Neural crest cell (in vitro differentiated cells): ENCODE results near the gene CETN1. TPM values are rescaled to one million over a fixed set of nuclear protein-coding genes. Genes with fewer than 3 reads are reported as not detected.

Experiments
- DNase-seq: peaks from one replicate; pipeline ENCODE4 v3.0.0; 2021; ENCODE audit warnings: low read depth, mixed read lengths, low spot score
- H3K27ac Mint-ChIP-seq: one replicate; pipeline ENCODE4 v1.8.0; 2021; ENCODE audit warnings: mild to moderate bottlenecking, mixed read lengths; ENCODE audit not compliant: unreplicated experiment
- H3K27me3 Mint-ChIP-seq: 2 replicates; pipeline ENCODE4 v1.8.0; 2021; ENCODE audit warnings: low read depth, mild to moderate bottlenecking, mixed read lengths
- H3K36me3 Mint-ChIP-seq: 2 replicates; pipeline ENCODE4 v1.8.0; 2021; ENCODE audit warnings: low read depth, mild to moderate bottlenecking, mixed read lengths
- H3K4me1 Mint-ChIP-seq: 2 replicates; pipeline ENCODE4 v1.8.0; 2021; ENCODE audit warnings: mixed read lengths
- H3K4me3 Mint-ChIP-seq: one replicate; pipeline ENCODE4 v1.8.0; 2021; ENCODE audit warnings: mild to moderate bottlenecking, mixed read lengths
- H3K9me3 Mint-ChIP-seq: 2 replicates; pipeline ENCODE4 v1.8.0; 2021; ENCODE audit warnings: mixed read lengths
- CTCF ChIP-seq: fragments of 200-600 bp; sonication (generic); conservative IDR thresholded peaks from 2 replicates; pipeline ENCODE4 v1.5.0; 2021; ENCODE audit warnings: antibody characterized with exemption, mild to moderate bottlenecking
- total RNA-seq: library from RNA; stranded (reverse); gene quantifications from 2 replicates; pipeline ENCODE4 v1.2.1, GENCODE V29; 2021

CETN1 gene
- total RNA-seq, 1 donor from 2014 or later, result not detected

- no peak for DNase-seq
- no peak overlapping the region for H3K4me3 Mint-ChIP-seq
- no peak for TF ChIP-seq CTCF
- no peaks in the 10 kb centered on the region for H3K4me1 Mint-ChIP-seq
- peaks cover 5% of the 10 kb centered on the region for H3K27me3 Mint-ChIP-seq
- H3K9me3 Mint-ChIP-seq, result no peaks in the 10 kb centered on the region
- no peaks in the 10 kb centered on the region for H3K36me3 Mint-ChIP-seq
- no peak overlapping the region for H3K27ac Mint-ChIP-seq
These were observed 7.3 kb upstream of the CETN1 start for GRCh38 chr18:572831-573289.

- TF ChIP-seq CTCF, result no peak
- Mint-ChIP-seq H3K27ac (no peak overlapping the region), H3K27me3 (peaks cover 3% of the 10 kb centered on the region), H3K36me3 (no peaks in the 10 kb centered on the region), H3K4me1 (no peaks in the 10 kb centered on the region), H3K4me3 (no peak overlapping the region), H3K9me3 (no peaks in the 10 kb centered on the region)
- no peak for DNase-seq
These were observed 6.8 kb upstream of the CETN1 start for GRCh38 chr18:573385-573784.

GRCh38 chr18:574149-574860 is 5.9 kb upstream of the CETN1 start:
- Mint-ChIP-seq H3K4me3 (no peak overlapping the region), H3K36me3 (no peaks in the 10 kb centered on the region), H3K27me3 (no peaks in the 10 kb centered on the region), H3K9me3 (no peaks in the 10 kb centered on the region), H3K4me1 (no peaks in the 10 kb centered on the region), H3K27ac (no peak overlapping the region)
- DNase-seq, result no peak
- no peak for TF ChIP-seq CTCF

DNA sequence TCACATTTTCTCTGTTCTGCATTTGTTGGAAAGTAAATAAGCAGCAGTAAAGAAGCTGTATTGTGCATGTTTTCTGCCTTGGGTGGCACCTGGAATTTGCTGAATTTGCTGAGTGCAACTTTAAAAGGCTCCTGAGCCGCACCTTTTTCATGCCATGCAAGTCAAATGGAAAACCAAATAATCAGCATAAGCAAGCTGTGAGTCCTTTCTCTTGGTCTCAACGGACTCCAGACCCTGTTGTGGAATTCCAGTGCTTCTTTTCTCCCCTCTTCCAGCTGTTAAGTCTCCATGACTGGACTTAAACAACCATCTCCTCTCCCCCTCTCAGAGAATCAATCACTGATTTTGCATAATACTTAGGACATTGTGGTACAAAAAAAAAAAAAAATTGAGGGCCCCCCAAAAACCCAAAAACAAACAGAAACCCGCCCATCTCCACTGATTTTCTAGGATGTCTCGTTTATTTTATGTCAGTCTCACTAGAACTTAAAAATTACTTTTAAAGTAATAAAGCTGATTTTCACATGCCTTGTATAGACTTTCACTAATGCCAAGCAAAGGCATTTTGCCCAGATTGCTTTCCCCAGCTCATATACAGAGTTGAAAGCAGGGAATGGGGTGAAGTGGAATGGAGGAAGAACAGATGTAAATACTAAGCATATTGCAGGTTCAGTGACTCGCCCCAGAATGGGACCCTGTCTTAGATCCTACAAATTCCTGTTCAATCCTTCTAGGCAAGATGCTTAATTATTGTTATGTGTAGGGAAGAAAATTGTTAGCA is 5.1 kb upstream of the CETN1 start:
- DNase-seq, result no peak
- Mint-ChIP-seq H3K9me3 (no peaks in the 10 kb centered on the region), H3K27me3 (no peaks in the 10 kb centered on the region), H3K27ac (no peak overlapping the region), H3K36me3 (no peaks in the 10 kb centered on the region), H3K4me3 (no peak overlapping the region), H3K4me1 (no peaks in the 10 kb centered on the region)
- TF ChIP-seq CTCF, result no peak

- H3K27me3 Mint-ChIP-seq, result no peaks in the 10 kb centered on the region
- no peaks in the 10 kb centered on the region for H3K36me3 Mint-ChIP-seq
- TF ChIP-seq CTCF, result no peak
- H3K27ac Mint-ChIP-seq, result no peak overlapping the region
- no peak overlapping the region for H3K4me3 Mint-ChIP-seq
- H3K4me1 Mint-ChIP-seq, result no peaks in the 10 kb centered on the region
- H3K9me3 Mint-ChIP-seq, result peaks cover 3% of the 10 kb centered on the region
- DNase-seq, result no peak
These were observed 3.3 kb upstream of the CETN1 start for GRCh38 chr18:576924-577323.
